ENCODE measurements around the gene CREBRF.

DNA sequence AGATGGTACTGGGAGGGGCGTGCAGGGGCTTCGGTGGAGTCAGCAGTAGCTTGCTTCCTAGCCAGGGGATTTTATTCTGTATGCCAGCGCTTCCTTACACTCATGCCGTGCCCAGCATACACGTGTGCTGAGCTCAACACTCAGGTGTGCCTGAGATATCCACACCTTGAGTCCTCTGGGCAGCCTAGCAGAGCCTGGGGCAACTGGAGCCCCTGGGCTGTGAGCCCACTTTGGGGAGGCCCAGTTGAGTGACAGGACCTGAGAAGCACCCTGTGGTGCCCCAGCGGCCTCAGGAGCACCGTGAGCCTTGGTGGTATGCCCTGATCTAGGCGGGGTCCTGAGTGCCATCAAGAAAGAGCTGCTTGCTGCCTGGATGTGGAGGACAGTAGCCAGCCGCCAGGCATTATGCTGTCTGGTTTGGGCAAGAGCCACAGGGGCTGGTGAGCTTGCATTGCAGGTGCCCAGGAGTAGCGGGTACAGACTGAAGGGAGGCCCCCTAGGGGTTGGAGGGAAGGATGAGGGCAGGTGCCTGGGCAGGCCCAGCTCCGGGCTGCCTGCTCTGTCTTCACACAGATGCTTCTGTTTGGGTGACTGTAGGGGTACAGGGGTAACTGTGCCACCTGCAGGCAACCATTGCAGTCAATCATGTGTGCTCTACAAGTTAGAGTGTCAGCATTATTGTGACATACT lies 131.0 kb downstream of the CREBRF start:
- TF ChIP-seq ZNF274 (IDR thresholded peaks at IDR 0.05; ENCODE audit: low read depth, low read length), result no peak
- TF ChIP-seq YY1 (IDR thresholded peaks at IDR 0.05; ENCODE audit: insufficient read depth, insufficient read length), result no peak
